HG02588 (cell line): ENCODE measurements around the gene COL28A1.
"Not testable (repeated sequence)": the region's sequence is repeated elsewhere in the genome, so short reads cannot be mapped to it uniquely, and the experiment has no call there.

Experiments used
- ATAC-seq: cut with Tn5 transposase; IDR thresholded peaks from one replicate; pipeline ENCODE4 v1.9.1; 2021; ENCODE audit warnings: mild to moderate bottlenecking, moderate library complexity; ENCODE audit not compliant: unreplicated experiment

COL28A1 gene

GRCh38 chr7:7477641-7478040 lies 58.0 kb downstream of the COL28A1 start:
- not testable (repeated sequence) for ATAC-seq

DNA sequence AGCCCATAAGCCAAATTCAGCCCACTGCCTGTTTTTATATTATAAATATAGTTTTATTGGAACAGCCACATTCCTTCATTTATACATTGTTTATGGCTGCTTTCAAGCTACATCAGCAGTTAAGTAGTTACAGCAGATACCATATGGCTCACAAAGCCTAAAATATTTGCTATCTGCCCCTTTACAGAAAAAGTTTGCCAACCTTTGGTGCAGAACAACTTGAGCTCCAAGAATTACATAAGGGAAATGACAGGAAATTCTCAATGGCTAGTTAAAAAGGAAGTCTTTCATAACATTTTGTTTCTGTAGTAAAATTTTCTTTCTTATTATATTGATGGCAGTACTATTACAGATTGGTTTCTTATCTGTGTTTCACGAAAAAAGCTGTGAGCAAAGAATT lies 59.3 kb downstream of the COL28A1 start:
- no peak for ATAC-seq

- ATAC-seq: no peak
Measured at GRCh38 chr7:7475601-7476000, 60.1 kb downstream of the COL28A1 start.

DNA sequence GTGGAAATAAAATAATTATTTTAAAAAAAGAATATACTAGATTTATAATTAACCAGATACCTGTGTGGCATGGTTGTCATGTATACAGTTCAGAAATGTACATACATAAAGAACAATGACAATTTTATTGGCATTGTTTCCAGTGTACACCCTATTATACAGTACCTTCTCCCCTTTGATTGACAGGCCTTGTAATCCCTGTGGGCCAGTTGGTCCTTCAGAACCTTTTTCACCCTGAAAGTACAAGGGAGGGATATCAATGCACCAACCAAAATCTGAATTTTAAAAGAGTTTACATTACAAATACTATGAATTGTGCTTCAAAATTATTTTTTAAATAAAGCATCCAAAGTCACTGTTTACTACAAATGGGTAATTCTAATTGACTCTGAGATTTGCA lies 61.2 kb downstream of the COL28A1 start:
- no peak for ATAC-seq

GRCh38 chr7:7464991-7465765 lies 70.5 kb downstream of the COL28A1 start:
- not testable (repeated sequence) for ATAC-seq

- no peak for ATAC-seq
Measured at GRCh38 chr7:7454000-7454399, 81.7 kb downstream of the COL28A1 start.

DNA sequence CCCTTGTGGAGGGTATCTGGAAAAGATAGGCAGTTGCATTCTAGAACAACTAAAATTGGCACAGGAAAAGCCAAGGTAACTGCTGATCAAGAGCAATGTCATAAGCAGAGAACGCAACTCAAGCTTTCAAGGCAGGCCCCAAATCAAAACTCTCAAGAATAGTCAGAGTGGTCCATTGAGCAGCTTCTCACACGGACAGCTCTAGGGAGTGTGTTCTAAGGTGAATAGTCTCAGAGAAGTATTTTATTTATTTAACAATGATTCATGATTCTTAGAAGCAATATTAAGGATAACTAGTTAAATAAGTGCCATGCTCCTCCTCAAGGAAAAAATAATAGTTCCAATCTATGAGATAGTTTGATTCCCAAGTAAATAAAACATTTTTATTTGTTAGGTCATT lies 83.0 kb downstream of the COL28A1 start:
- ATAC-seq: no peak

- ATAC-seq: no peak
Measured at GRCh38 chr7:7452119-7452518, 83.6 kb downstream of the COL28A1 start.

GRCh38 chr7:7449055-7449454 lies 86.6 kb downstream of the COL28A1 start:
- no peak for ATAC-seq

GRCh38 chr7:7446616-7447015 lies 89.1 kb downstream of the COL28A1 start:
- ATAC-seq: no peak

- ATAC-seq: no peak
Measured at GRCh38 chr7:7443806-7444350, 91.8 kb downstream of the COL28A1 start.

DNA sequence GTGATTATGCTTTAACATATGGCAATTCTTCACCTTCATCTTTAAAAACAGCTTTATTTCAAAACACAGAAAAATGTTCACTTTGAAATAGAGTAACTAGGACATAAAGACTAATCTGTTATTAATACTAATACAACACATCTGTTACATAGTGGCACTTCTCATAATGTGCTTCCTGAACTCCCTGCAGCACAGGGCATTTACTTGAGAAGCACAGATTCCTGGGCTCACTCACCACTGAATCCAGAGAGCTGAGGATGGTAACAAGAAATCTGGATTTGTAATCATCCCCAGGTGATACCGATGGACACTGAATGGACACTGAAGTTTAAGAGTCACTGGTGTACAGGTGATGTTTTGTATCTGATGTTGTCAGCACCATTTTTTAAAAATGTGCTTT lies 96.1 kb downstream of the COL28A1 start:
- no peak for ATAC-seq

- ATAC-seq: no peak
Measured at GRCh38 chr7:7438851-7439250, 96.8 kb downstream of the COL28A1 start.

- no peak for ATAC-seq
Measured at GRCh38 chr7:7435978-7436377, 99.7 kb downstream of the COL28A1 start.

DNA sequence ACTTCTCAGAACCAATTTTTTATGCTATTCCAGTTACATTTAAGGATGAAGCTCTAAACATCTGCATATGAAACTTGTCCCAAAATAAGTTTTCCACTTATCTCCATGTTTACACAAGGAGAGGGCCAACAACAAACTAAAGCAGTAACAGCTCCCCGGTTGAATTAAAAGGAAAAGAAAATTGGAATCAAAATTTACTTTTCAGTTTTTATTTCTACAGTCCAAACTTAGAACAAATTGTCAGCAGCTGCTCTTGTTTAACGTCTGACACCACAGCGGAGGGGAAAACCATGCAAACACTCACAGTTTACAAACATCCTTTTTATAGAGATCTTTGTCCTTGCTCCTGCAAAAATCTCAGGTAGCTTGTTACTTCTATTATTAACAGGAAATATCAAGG lies 101.3 kb downstream of the COL28A1 start:
- no peak for ATAC-seq

- ATAC-seq: no peak
Measured at GRCh38 chr7:7433811-7434210, 101.9 kb downstream of the COL28A1 start.

- no peak for ATAC-seq
Measured at GRCh38 chr7:7432979-7433378, 102.7 kb downstream of the COL28A1 start.

GRCh38 chr7:7428806-7429205 lies 106.9 kb downstream of the COL28A1 start:
- no peak for ATAC-seq

DNA sequence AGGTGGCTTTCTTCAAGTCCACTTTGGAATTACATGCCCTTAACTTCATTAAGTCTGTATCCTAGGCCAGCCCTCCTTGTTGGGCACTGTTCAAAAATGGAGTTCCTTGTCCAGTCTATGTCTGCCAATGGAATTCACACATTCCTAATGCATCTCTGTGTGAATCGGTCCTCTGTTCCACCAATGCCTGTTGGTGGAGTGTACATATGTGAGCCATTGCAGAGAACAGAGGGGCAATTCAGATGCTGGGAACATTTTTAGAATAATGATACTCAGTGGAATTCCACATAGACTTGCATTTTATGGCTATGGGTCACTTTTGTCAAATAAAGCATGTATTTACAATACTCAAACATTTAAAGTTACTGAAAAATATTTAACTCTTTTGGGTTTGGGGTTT lies 108.3 kb downstream of the COL28A1 start:
- ATAC-seq: no peak

DNA sequence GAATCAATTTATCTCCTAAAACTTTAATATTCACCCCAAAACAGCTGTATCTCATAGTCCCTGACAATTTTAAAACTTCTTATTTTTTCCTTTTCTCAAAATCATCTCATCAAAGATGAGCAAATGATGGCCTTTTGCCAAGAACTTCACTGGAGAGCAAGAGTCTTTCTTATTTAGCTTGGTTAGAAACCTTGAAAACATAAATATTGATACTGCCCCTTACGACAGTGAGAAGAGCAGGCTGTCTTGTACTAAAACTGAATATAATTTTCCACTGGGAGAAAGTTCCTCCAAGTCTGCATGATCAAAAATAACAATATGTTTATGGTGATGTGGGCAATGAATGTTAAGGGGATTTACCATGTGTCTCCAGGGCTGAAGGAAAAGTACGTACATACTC lies 109.0 kb downstream of the COL28A1 start:
- ATAC-seq: no peak

DNA sequence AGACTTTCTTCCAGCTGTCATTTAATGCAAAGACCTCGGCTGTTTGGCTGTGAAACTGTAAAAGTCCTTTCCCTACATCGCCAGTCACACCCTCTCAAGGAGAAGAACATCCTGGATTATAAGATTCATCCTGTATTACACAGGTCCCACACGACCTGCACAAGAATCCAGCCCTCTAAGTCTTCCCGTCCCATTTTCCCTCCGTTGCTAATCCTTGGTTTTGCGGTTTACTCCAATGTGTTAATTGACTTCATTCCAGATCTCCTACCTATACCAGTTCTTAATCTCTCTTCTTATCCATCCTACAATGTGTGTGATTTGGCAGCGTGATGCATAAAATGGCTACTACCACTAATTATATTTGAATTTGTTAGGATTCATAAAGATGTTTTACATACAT lies 110.4 kb downstream of the COL28A1 start:
- ATAC-seq: no peak

DNA sequence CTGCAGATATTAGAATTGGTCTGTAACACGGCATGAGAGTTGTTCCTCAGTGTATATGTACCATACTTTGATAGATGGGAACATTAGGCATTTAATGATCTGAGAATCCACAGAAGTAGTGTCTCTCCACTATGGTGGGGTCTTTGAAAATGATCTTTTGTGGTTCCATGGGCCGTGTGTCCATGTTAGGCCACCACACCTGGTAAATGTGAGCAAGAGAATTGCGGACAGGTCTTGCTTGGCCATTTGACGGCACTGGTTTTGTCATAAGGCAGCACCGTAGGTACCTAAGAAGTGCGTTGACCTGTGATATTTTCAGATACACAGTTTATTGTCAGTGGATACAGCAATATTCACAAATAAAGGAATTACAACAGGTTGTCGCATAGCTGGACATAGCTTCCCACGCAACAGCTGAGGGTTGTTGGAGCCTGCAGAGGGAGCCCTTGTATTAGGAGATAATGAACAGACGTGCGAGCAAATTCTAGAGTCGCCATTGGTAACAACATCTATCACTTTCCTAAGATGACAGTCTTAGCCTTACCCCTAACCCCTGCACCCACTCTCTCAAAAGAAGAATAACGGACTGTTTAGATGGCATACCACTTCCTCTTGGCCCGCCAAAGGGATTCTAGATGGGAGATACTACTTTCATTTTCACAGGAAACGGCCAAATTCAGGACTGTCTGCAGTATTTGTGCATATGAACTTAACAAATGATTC lies 111.4 kb downstream of the COL28A1 start:
- ATAC-seq: peak; percentile 75
